T-helper 1 cell treated with Interleukin-12 subunit alpha and Interleukin-12 subunit beta and Interleukin-4 antibody, amounts not matched to agents 30 μg/mL and 1 μg/mL, for 36 hours (primary cell): ENCODE data around the gene TREM2.
A peak's percentile ranks its signal among the peaks of the same experiment; 100 is the strongest.

ENCODE experiments used
- H3K27ac Mint-ChIP-seq: one replicate; pipeline ENCODE4 v1.8.0; 2021; ENCODE audit warnings: mild to moderate bottlenecking, mixed read lengths
- H3K27me3 Mint-ChIP-seq: one replicate; pipeline ENCODE4 v1.8.0; 2021; ENCODE audit warnings: low read depth, mixed read lengths
- H3K36me3 Mint-ChIP-seq: one replicate; pipeline ENCODE4 v1.8.0; 2021; ENCODE audit warnings: low read depth, mixed read lengths
- H3K4me1 Mint-ChIP-seq: one replicate; pipeline ENCODE4 v1.8.0; 2021; ENCODE audit warnings: low read depth, mixed read lengths
- H3K4me3 Mint-ChIP-seq: one replicate; pipeline ENCODE4 v1.8.0; 2021; ENCODE audit warnings: mild to moderate bottlenecking, moderate library complexity, mixed read lengths
- H3K9me3 Mint-ChIP-seq: one replicate; pipeline ENCODE4 v1.8.0; 2021; ENCODE audit warnings: mixed read lengths

TREM2 gene

DNA sequence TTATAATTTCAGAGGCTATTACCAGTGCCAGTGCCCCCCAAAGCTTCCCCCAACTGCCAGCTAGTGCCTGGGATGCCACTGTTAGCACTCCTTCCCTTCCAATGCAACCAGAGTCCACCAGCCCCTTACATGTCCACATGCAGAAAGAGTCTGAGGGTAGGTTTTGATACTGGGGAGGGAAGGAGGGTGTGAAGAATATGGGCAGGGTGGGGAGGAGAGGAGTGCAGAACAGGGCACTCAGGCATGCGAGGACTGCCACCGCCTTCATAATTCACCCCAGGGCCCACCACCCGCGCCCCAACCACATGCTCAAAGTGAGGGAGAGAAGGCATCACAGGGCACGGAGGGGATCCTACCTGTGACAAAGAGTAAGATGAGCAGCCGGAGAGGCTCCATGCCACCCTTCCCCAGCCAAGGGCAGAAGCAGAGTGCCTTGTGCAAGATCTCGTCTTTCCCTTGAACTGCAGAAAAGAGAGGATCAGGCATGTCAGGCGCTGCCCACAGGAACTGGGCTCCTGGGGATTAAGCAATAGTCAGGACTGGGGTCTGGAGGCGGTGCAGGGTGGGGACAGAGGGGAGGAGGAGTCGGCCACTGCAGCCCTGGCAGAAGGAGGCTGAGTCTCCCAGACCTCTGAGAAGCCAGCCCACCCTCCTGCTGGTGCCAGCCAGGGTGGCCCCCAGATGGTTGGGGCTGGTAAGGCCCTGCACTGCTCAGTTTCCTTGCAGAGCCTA, at the start of gene TREM2:
TREM2 (minus strand) TSS at position 430 of the 732 bp plus-strand sequence; CDS start at position 396, 34 bp downstream.
- H3K9me3 Mint-ChIP-seq = no peaks in the 10 kb centered on the region
- H3K27me3 Mint-ChIP-seq = peaks cover 16% of the 10 kb centered on the region
- no peak within 1 kb of the TSS for H3K27ac Mint-ChIP-seq
- no peak within 1 kb of the TSS for H3K4me3 Mint-ChIP-seq
- H3K36me3 Mint-ChIP-seq = no peaks in the 10 kb centered on the region
- peaks cover 2% of the 10 kb centered on the region for H3K4me1 Mint-ChIP-seq

GRCh38 chr6:41209547-41210320, 46.8 kb upstream of the TREM2 start:
- Mint-ChIP-seq H3K9me3 (peaks cover 18% of the 10 kb centered on the region), H3K27ac (no peak overlapping the region), H3K4me3 (no peak overlapping the region), H3K4me1 (peaks cover 4% of the 10 kb centered on the region), H3K27me3 (peaks cover 22% of the 10 kb centered on the region), H3K36me3 (peaks cover 11% of the 10 kb centered on the region)

- Mint-ChIP-seq H3K4me1 (peaks cover 4% of the 10 kb centered on the region), H3K4me3 (no peak overlapping the region), H3K36me3 (peaks cover 10% of the 10 kb centered on the region)
Measured at GRCh38 chr6:41208439-41209106, 45.7 kb upstream of the TREM2 start.

GRCh38 chr6:41204156-41204555, 41.2 kb upstream of the TREM2 start:
- H3K27me3 Mint-ChIP-seq = no peaks in the 10 kb centered on the region
- H3K4me3 Mint-ChIP-seq = no peak overlapping the region
- peaks cover 36% of the 10 kb centered on the region for H3K4me1 Mint-ChIP-seq
- peaks cover 12% of the 10 kb centered on the region for H3K9me3 Mint-ChIP-seq
- peaks cover 18% of the 10 kb centered on the region for H3K36me3 Mint-ChIP-seq
- H3K27ac Mint-ChIP-seq = no peak overlapping the region

More at GRCh38 chr6:41208439-41209106, 45.7 kb upstream of the TREM2 start:
- H3K9me3 Mint-ChIP-seq = peaks cover 12% of the 10 kb centered on the region
- peaks cover 14% of the 10 kb centered on the region for H3K27me3 Mint-ChIP-seq
- no peak overlapping the region for H3K27ac Mint-ChIP-seq

GRCh38 chr6:41201764-41202173, 38.9 kb upstream of the TREM2 start:
- Mint-ChIP-seq H3K4me1 (peaks cover 49% of the 10 kb centered on the region), H3K27me3 (no peaks in the 10 kb centered on the region), H3K36me3 (peaks cover 24% of the 10 kb centered on the region), H3K27ac (peak overlapping the region; percentile 93), H3K4me3 (peak overlapping the region; percentile 76), H3K9me3 (peaks cover 12% of the 10 kb centered on the region)

GRCh38 chr6:41200901-41201763, 38.2 kb upstream of the TREM2 start, which contains the start of gene TREML2:
TSS of gene TREML2 (minus strand) at chr6:41201149. CDS start at chr6:41201008, 141 bp downstream.
- Mint-ChIP-seq H3K9me3 (peaks cover 12% of the 10 kb centered on the region), H3K27me3 (no peaks in the 10 kb centered on the region), H3K27ac (peak within 1 kb of the TSS; percentile 93), H3K36me3 (peaks cover 29% of the 10 kb centered on the region), H3K4me3 (peak within 1 kb of the TSS; percentile 76), H3K4me1 (peaks cover 52% of the 10 kb centered on the region)

DNA sequence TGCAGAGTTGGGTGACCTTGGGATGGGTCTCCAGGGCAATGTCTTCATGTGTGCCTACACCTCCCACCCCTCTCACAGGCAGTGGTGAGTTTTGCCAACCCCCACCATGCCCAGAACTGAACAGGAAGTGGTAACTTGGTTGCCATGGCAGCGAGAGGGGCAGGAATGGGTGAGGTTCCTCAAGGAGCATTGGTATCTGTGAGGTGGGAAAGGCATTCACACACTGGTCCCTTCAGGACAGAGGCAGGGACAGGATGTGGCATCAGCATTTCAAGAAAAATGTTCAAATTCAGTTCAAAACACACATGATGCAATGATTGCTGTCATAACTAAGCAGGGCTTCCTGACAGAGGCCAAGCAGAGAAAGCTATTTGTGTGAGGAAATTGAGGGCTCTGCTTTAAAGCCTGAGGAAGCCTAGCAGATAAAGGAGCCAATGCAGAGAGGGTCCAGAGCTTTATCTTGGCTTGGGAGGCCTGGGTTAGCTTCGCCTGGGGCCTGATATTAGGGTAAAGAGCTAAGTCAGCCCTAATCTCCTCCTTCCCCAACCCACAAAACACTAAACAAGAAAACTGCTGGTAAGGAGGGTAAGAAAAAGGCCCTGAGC, 37.5 kb upstream of the TREM2 start:
- H3K4me1 Mint-ChIP-seq = peaks cover 59% of the 10 kb centered on the region
- peaks cover 11% of the 10 kb centered on the region for H3K9me3 Mint-ChIP-seq
- peak overlapping the region; percentile 93 for H3K27ac Mint-ChIP-seq
- H3K27me3 Mint-ChIP-seq = no peaks in the 10 kb centered on the region
- peak overlapping the region; percentile 76 for H3K4me3 Mint-ChIP-seq
- peaks cover 35% of the 10 kb centered on the region for H3K36me3 Mint-ChIP-seq

DNA sequence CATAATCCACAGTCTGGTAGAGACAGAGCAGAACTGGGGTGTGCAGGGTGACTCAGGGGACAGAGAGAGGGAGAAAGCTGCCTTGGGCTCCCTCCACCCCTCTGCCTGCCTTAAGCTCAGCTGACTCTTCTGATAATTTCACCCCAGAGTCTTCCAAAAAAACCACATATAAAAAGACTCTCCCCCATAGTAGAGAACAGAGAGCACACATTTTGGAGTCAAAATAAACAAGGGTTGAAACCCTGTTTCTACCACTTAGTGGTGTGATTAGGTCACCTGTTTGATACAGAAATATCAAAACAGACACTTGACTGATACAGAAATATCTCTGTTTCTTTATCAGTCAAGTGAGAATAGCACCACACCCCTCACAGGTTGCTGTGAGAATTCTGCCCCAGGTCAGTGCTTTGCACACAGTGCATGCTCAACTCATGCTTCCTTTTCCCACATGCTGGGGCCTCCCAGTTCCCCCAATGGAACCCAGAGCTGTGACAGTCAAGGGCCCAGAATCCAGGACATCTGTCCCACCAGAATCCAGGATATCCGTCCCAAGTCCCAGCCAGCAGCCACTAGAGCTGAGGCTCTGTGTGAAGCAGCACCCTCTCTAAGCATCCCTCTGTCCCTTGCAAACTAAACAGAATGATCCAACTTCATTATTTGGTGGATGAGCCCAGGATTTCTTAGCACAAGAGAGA, 36.8 kb upstream of the TREM2 start:
- Mint-ChIP-seq H3K27ac (peak overlapping the region; percentile 93), H3K36me3 (peaks cover 38% of the 10 kb centered on the region), H3K4me1 (peaks cover 65% of the 10 kb centered on the region), H3K4me3 (peak overlapping the region; percentile 76), H3K27me3 (no peaks in the 10 kb centered on the region), H3K9me3 (peaks cover 4% of the 10 kb centered on the region)

DNA sequence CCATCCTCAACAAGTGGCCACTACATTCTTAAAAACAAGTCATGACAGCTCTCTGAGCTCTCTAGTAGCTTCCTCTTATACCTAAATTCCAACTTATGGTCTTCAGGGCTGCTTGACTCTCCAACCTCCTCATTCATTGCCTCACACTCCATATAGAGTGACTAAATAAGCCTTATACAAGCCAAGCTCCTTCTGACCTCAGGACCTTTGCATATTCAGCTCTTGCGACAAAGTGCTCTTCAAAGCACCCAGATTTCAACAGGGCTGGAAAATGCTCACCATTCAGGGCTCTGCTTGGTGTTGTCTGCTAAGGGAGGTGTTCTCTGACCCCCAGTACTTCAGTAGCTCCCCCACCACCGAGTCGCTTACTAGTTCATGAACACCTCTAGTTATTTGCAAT, 34.3 kb upstream of the TREM2 start:
- H3K27me3 Mint-ChIP-seq = no peaks in the 10 kb centered on the region
- no peak overlapping the region for H3K4me3 Mint-ChIP-seq
- H3K4me1 Mint-ChIP-seq = peaks cover 67% of the 10 kb centered on the region
- peaks cover 48% of the 10 kb centered on the region for H3K36me3 Mint-ChIP-seq
- no peaks in the 10 kb centered on the region for H3K9me3 Mint-ChIP-seq
- H3K27ac Mint-ChIP-seq = peak overlapping the region; percentile 32

GRCh38 chr6:41194386-41194785, 31.5 kb upstream of the TREM2 start:
- no peak overlapping the region for H3K27ac Mint-ChIP-seq
- H3K9me3 Mint-ChIP-seq = peaks cover 8% of the 10 kb centered on the region
- peaks cover 66% of the 10 kb centered on the region for H3K36me3 Mint-ChIP-seq
- no peaks in the 10 kb centered on the region for H3K27me3 Mint-ChIP-seq
- H3K4me3 Mint-ChIP-seq = no peak overlapping the region
- peaks cover 42% of the 10 kb centered on the region for H3K4me1 Mint-ChIP-seq

DNA sequence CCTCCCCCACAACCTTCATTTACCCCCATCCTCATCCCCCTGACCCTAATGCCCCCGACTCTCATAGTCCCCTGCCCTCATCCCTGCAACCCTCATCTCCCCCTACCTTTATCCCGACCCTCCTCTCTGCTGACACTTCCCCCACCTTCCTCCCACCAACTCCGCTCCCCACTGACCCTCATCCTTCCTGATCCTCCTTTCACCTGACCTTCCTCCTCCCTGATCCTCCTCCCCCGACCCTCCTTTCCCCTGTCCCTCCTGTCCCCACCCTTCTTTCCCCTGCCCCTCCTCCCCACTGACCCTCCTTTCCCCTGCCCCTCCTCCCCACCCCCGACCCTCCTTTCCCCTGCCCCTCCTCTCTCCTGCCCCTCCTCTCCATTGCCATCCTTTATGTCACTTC, 31.0 kb upstream of the TREM2 start:
- Mint-ChIP-seq H3K4me3 (no peak overlapping the region), H3K4me1 (peaks cover 40% of the 10 kb centered on the region)

DNA sequence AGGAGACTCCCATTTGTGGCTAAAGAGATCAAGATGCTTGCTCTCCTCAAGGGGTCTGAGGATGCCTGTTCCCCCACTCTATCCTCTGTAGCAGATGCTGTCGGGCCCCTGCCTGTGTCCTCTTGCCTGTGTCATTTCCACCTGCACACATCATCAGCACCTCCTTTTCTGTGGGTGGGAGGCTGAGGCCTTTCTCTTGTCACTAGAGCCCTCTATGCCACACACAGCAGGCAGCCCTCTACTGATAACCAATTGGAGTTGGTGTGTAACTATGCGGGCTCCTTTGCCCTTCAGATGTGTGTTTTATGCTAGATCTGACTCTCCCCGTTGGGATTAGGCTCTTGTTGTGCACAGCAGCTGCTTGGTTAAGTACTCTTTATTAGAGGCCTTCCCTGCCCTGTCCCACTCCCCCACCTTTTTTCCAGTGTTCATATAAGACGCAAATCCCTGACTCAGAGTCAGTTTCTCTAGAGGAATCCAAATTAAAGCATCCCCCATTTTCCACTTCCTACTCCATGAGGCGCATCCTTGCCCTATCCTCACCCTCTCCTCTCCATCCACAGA, 30.3 kb upstream of the TREM2 start:
- no peaks in the 10 kb centered on the region for H3K27me3 Mint-ChIP-seq
- H3K9me3 Mint-ChIP-seq = peaks cover 11% of the 10 kb centered on the region
- H3K36me3 Mint-ChIP-seq = peaks cover 68% of the 10 kb centered on the region
- H3K4me1 Mint-ChIP-seq = peaks cover 40% of the 10 kb centered on the region
- no peak overlapping the region for H3K4me3 Mint-ChIP-seq
- peak overlapping the region; percentile 42 for H3K27ac Mint-ChIP-seq

More for the DNA sequence above, 31.0 kb upstream of the TREM2 start:
- H3K27ac Mint-ChIP-seq = no peak overlapping the region
- no peaks in the 10 kb centered on the region for H3K27me3 Mint-ChIP-seq
- H3K36me3 Mint-ChIP-seq = peaks cover 68% of the 10 kb centered on the region
- peaks cover 11% of the 10 kb centered on the region for H3K9me3 Mint-ChIP-seq

GRCh38 chr6:41191569-41191968, 28.7 kb upstream of the TREM2 start:
- Mint-ChIP-seq H3K4me3 (no peak overlapping the region), H3K9me3 (peaks cover 11% of the 10 kb centered on the region), H3K27ac (no peak overlapping the region), H3K27me3 (no peaks in the 10 kb centered on the region), H3K36me3 (peaks cover 57% of the 10 kb centered on the region), H3K4me1 (peaks cover 33% of the 10 kb centered on the region)
